CD4-positive, alpha-beta T cell treated with Interleukin-6 for 4 hours (primary cell): Measurements from ENCODE around the gene SCYGR6.

Experiments used
- DNase-seq: peaks from one replicate; pipeline ENCODE4 v3.0.0-alpha.2; 2020; ENCODE audit warnings: mixed read lengths

Gene SCYGR6

DNA sequence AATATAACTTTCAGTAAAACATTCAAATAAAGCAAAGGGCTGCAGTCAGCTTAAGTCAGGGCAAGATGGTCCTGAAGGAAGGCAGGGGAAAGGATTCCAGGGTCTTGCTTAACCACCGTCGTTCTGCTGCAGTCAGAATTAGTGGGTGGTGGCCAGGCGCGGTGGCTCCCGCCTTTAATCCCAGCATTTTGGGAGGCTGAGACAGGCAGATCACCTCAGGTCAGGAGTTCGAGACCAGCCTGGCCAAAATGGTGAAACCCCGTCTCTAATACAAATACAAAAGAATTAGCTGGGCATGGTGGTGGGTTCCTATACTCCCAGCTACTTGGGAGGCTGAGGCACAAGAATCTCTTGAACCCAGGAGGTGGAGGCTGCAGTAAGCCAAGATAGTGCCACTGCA lies 13.6 kb downstream of the SCYGR6 start:
- no peak for DNase-seq

DNA sequence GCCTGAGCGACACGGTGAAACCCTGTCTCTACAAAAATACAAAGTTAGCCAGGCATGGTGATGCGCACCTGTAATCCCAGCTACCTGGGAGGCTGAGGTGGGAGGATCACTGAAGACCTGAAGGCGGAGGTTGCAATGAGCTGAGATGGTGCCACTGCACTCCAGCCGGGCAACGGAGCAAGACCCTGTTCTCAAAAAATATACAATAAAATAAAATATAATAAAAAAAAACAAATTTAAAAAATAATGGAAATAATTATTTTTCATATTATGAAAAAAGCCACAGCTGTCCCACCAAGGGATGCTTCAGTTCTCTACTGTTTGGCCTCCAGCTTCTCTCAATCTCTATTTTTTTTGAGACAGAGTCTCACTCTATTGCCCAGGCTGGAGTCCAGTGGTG lies 17.2 kb downstream of the SCYGR6 start:
- DNase-seq, result no peak

DNA sequence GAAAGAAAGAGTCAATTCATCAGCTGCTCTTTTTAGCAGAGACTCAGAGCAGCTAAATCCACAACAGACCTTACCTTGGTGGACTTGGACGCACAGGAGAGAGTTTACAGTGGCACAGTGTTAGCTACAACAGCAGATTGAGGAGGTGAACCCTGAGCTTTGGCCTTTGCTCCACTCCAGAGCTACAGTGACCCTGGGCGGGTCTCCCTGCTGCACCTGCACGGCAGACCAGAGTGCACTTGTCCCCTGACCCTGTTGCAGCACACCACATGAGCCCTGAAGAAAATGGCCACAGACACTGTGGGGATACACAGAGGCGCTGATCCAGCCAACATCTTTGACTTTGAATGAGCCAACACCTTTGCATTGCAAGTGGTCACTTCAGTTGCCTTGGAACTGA lies 17.7 kb downstream of the SCYGR6 start:
- no peak for DNase-seq

DNA sequence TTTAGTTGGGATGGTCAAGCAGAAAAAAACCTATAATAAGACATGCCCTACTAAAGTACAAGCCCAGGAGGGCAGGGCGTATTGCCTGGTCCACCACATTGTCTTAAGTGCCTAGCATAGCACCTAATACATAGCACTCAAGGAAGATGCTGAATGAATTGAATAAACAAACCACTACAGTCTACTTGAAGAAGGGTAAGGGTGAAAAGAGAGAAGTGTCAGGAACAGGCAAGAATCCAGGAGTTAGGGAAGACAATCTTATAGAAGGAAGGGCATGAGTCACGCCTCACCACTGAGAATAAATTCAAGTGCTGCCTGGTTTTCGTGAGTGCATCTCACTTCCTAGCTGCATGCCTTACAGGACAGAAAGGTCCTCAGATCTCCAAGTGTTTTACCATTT lies 20.6 kb downstream of the SCYGR6 start:
- no peak for DNase-seq

DNA sequence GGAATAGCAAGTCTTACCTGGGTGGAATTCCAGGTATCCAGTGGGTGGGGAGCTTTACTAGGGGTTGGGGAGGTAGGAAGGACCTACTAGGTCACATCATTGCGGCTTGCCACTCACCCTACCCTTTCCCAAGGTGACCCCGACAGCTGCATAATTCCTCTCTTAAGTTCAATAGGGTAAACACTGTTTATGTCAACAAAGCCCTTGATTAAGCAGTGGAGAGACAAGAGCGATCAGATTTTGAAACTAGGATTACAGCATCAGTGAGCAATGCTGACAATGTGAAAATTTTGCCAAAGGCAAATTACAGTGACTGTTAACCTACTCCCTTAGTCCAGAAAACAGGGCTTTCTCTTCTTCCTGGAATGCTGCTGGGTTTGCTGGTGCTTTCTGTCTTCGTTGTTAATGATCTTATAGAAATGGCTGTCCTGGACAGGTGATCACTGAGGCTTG lies 21.3 kb downstream of the SCYGR6 start:
- DNase-seq, result no peak

DNA sequence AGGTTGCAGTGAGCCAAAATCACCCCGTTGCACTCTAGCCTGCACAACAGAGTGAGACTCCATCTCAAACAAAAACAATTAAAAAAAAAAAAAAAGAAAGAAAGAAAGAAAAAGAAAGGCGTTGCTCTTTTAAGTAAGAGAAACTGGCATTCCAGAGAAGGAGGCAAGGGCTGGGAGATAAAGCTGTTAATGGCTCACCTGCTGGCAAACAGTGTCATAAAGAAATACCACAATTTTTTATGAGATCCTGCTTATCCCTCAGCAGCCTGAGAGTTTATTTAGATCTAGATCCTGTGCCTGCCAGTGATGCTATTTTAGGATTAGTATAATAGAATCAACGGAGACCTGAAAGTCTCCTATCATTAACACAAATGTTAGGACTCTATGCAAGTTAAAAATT lies 23.0 kb downstream of the SCYGR6 start:
- DNase-seq, result no peak

DNA sequence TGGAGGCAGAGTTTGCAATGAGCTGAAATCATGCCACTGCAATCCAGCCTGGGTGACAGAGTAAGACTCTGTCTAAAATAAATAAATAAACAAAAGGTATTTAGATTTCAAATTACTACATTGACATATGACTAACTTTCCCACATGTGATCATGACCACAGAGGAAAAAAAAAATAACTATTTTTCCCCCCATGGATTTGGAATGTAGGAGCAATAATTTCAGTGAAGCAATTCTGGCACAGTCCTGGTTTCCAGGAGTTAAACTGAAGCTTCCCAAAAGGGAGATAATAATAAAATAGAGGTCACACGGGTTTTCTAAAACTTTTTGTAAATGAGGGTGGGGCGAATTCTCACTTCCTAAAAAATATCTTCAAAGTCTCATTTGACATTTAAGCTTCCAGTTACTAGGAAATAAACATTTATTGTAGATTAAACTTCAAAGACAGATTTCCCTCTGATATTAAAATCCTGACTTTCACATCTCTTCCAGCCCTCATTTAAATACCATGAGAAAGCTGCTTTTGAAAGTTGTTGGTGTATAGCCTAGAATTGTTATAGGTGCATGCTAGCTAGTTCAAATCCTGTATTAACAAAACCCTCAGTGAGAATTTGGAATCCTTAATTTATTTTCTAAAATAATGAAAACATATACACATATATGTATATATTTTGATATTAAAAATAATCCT lies 27.4 kb downstream of the SCYGR6 start:
- no peak for DNase-seq

DNA sequence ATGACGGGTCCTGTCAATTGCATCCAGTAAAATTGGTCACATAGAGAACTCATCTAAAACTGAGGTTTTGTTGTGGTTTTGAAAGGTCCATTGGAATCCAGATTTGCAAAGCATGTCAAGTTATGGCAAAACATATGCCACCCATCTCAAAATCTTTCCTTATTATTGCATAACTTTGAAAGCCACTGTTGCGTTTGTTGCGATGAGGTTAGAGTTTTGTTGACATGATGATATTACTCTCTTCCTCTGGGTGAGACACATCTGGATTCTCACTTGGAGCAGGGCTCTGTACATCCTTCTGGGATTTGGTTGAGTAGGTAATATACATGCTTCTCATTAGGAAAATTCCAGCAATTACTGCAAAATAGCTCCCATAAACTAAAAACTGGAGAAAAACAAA lies 37.4 kb downstream of the SCYGR6 start:
- DNase-seq, result no peak

DNA sequence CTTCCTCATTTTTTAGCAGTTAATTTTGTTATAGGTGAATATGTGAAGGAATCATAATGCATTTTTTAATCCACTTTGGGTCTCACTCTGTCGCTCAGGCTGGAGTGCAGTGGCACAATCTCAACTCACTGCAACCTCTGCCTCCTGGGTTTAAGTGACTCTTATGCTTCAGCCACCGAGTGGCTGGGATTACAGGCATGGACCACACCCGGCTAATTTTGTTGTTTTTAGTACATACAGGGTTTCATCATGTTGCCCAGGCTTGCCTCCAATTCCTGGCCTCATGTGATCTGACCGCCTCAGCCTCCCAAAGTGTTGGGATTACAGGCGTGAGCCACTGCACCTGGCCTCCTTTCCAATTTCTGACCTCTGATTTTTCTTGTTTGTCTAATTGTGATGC lies 40.3 kb downstream of the SCYGR6 start:
- no peak for DNase-seq

DNA sequence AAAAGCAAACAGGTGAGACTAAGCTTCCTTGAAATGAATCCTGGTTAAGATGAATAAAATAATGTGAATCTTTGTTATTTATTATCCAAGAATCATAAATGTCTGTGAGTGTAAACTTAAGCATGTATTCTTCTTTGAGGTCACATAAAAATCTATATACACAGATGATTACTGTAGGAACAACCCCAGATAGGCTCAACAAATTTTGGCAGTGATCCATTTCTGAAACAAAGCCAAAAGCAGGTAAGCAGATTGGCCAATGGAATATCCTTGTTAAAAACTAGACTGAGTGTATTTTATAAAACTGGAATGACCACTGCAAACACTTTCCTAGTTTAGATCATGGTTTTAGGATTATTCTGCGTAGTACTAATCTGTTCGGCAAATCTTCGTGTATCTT lies 46.6 kb downstream of the SCYGR6 start:
- no peak for DNase-seq

DNA sequence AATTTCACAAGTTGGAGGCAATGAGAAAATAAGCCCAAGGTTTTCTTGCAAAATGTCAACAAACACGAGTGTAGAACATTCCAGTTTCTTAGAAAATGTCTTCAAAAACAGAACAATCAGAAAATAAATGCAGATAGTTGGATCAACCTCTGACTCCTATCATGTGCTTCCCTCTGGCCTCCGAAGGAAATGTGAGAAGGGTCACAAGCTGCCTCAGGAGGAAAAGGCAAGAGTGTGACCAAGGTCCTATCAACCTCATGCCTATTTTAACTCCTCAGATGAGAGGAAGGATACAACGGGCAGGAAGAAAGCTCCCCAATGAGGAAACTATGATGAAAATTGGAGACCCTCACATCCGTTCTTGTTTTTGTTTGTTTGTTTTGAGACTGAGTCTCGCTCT lies 50.1 kb downstream of the SCYGR6 start:
- no peak for DNase-seq
